ENCODE results near the gene CSNK2B.

- TF ChIP-seq CTCF (conservative IDR thresholded peaks at IDR 0.05; ENCODE audit: low read length) (no peak), EZH2phosphoT487 (IDR thresholded peaks at IDR 0.05; ENCODE audit: borderline replicate concordance, low read depth, low read length) (no peak)
Observed at GRCh38 chr6:31708224-31708623, 42.3 kb downstream of the CSNK2B start.
